ENCODE results near the gene RPE65.

- TF ChIP-seq EZH2 (IDR thresholded peaks at IDR 0.05; ENCODE audit: borderline replicate concordance, low read depth, low read length, severe bottlenecking) = no peak
- TF ChIP-seq, protein P1, sequence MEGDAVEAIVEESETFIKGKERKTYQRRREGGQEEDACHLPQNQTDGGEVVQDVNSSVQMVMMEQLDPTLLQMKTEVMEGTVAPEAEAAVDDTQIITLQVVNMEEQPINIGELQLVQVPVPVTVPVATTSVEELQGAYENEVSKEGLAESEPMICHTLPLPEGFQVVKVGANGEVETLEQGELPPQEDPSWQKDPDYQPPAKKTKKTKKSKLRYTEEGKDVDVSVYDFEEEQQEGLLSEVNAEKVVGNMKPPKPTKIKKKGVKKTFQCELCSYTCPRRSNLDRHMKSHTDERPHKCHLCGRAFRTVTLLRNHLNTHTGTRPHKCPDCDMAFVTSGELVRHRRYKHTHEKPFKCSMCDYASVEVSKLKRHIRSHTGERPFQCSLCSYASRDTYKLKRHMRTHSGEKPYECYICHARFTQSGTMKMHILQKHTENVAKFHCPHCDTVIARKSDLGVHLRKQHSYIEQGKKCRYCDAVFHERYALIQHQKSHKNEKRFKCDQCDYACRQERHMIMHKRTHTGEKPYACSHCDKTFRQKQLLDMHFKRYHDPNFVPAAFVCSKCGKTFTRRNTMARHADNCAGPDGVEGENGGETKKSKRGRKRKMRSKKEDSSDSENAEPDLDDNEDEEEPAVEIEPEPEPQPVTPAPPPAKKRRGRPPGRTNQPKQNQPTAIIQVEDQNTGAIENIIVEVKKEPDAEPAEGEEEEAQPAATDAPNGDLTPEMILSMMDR (IDR thresholded peaks at IDR 0.05; ENCODE audit: borderline replicate concordance, extremely low read depth, low read length, poor library complexity, severe bottlenecking) = no peak
Observed at GRCh38 chr1:68456202-68456601, 6.4 kb upstream of the RPE65 start.

All from DND-41 (cell line).